ENCODE measurements around the gene INSRR.

Gene INSRR

DNA sequence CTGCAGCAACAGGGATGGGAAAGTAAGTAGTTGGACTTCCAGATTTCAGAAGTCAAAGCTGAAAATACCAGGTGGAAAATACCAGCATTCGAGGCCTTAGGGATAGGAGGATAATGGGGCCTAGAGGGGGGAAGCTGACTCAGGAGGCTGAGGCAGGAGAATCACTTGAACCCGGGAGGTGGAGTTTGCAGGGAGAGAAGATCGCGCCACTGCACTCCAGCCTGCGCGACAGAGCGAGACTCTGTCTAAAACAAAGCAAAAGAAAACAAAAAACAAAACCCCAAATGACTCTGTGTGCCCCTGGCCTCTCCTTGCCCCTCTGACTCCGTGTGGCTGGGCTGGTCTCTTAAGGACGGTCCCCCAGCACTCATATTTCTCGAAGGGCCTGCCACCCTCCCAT, 45.6 kb downstream of the INSRR start:
- TF ChIP-seq, protein P1, sequence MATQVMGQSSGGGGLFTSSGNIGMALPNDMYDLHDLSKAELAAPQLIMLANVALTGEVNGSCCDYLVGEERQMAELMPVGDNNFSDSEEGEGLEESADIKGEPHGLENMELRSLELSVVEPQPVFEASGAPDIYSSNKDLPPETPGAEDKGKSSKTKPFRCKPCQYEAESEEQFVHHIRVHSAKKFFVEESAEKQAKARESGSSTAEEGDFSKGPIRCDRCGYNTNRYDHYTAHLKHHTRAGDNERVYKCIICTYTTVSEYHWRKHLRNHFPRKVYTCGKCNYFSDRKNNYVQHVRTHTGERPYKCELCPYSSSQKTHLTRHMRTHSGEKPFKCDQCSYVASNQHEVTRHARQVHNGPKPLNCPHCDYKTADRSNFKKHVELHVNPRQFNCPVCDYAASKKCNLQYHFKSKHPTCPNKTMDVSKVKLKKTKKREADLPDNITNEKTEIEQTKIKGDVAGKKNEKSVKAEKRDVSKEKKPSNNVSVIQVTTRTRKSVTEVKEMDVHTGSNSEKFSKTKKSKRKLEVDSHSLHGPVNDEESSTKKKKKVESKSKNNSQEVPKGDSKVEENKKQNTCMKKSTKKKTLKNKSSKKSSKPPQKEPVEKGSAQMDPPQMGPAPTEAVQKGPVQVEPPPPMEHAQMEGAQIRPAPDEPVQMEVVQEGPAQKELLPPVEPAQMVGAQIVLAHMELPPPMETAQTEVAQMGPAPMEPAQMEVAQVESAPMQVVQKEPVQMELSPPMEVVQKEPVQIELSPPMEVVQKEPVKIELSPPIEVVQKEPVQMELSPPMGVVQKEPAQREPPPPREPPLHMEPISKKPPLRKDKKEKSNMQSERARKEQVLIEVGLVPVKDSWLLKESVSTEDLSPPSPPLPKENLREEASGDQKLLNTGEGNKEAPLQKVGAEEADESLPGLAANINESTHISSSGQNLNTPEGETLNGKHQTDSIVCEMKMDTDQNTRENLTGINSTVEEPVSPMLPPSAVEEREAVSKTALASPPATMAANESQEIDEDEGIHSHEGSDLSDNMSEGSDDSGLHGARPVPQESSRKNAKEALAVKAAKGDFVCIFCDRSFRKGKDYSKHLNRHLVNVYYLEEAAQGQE (IDR thresholded peaks at IDR 0.05; ENCODE audit: insufficient read depth in 1 of 2, low read depth in 2 of 2, low read length in 2 of 2), result no peak
- no peak for TF ChIP-seq FOXP2 (optimal IDR thresholded peaks at IDR 0.05; ENCODE audit: borderline replicate concordance, extremely low read depth, extremely low read length, insufficient read depth)

DNA sequence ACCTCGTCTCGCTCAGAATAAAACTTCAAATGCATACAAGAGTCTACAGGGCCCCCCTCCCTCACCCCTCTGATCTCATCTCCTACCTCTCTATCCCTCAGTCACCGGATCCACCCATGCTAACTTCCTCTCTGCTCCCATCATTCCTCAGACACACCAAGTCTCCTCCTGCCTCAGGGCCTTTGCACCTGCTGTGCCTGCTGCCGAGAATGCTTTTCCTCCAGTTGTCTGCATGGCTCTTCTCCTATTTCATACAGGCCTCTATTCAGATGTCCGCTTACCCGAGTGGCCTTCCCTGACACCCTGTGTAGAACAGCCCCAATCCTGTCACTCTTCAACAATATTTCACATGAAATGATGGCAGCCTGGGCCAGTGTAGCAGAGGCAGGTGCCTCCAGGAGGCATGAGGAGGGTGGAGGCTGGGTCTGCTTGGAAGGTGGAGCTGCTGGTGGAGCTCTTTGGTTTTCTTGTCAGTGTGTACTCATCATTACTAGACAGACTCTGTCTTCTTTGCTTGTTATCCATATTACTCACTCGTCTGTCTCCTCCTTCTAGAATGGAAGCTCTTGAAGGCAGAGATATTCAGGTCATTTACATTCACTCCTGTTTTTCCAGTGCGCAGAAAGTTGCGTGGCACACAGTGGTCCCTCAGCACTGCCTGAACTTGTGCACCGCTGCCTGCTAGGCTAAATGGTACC, 46.5 kb downstream of the INSRR start:
- TF ChIP-seq TAF1 (IDR thresholded peaks at IDR 0.05; ENCODE audit: borderline replicate concordance, insufficient read depth, low read length) (no peak), POLR2AphosphoS5 (IDR thresholded peaks at IDR 0.05; ENCODE audit: low read depth, low read length) (no peak), FOXP2 (optimal IDR thresholded peaks at IDR 0.05; ENCODE audit: borderline replicate concordance, extremely low read depth, extremely low read length, insufficient read depth) (no peak), SIN3A (IDR thresholded peaks at IDR 0.05; ENCODE audit: borderline replicate concordance, insufficient read depth, low read length) (no peak)
- TF ChIP-seq, protein P1 (IDR thresholded peaks at IDR 0.05; ENCODE audit: insufficient read depth in 1 of 2, low read depth in 2 of 2, low read length in 2 of 2), result no peak

DNA sequence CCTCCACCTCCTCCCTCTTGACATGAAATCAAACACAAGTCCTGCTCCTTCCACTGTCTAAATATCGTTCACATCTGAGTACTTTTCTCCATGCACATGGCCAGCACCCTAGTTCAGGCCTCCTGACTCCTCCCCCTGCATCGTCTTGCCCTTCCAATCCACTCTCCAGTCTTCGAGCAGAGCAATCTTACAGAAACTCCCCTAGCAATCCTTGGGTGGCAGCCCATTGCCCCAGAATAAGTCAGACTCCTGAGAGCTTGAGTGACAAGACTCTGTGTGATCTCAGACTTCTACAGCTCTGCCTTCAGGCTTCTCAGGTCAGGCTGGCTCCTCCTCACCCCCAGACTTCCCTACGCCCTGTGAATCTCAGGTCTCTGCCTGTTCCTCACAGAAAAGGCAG, 47.7 kb downstream of the INSRR start:
- TF ChIP-seq POLR2AphosphoS5 (IDR thresholded peaks at IDR 0.05; ENCODE audit: low read depth, low read length) (no peak), TAF1 (IDR thresholded peaks at IDR 0.05; ENCODE audit: borderline replicate concordance, insufficient read depth, low read length) (no peak), SIN3A (IDR thresholded peaks at IDR 0.05; ENCODE audit: borderline replicate concordance, insufficient read depth, low read length) (no peak), FOXP2 (optimal IDR thresholded peaks at IDR 0.05; ENCODE audit: borderline replicate concordance, extremely low read depth, extremely low read length, insufficient read depth) (no peak)
- TF ChIP-seq, protein P1 (IDR thresholded peaks at IDR 0.05; ENCODE audit: insufficient read depth in 1 of 2, low read depth in 2 of 2, low read length in 2 of 2), result no peak

DNA sequence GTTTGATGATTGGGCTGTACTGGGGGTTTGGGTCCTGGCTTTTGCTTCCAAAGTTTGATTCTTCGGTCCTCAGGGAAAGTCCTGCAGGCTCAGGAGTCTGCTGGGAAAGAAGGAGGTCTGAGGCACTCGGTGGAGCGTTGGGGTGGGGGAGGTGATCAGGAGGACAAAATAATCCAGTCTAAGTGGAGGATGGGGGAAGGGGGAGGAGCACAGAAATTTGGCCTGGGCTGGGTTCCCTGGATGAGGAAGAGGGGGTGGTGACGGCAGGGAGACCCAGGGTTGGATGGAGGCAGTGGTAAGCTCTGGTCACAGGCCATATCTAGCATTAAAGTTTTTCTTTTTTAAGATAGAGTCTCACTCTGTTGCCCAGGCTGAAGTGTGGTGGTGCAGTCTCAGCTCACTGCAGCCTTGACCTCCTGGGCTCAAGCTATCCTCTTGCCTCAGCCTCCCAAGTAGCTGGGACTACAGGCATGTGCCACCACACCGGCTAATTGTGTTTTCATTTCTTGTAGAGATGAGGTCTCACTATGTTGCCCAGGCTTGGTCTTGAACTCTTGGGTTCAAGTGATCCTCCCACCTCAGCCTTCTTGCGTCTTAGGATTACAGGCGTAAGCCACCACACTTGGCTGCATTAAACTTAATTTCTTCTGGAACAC, 49.1 kb downstream of the INSRR start:
- TF ChIP-seq FOXP2 (optimal IDR thresholded peaks at IDR 0.05; ENCODE audit: borderline replicate concordance, extremely low read depth, extremely low read length, insufficient read depth), result no peak
- no peak for TF ChIP-seq TAF1 (IDR thresholded peaks at IDR 0.05; ENCODE audit: borderline replicate concordance, insufficient read depth, low read length)
- no peak for TF ChIP-seq SIN3A (IDR thresholded peaks at IDR 0.05; ENCODE audit: borderline replicate concordance, insufficient read depth, low read length)
- TF ChIP-seq, protein P1 (IDR thresholded peaks at IDR 0.05; ENCODE audit: insufficient read depth in 1 of 2, low read depth in 2 of 2, low read length in 2 of 2), result no peak

Measured in PFSK-1 (cell line).